HCT116 (cell line): Measurements from ENCODE around the gene SLC1A4. TPM values are rescaled to one million over a fixed set of nuclear protein-coding genes. Genes with fewer than 3 reads are reported as not detected.

Experiments
- ATAC-seq: fragments of 200-7000 bp; cut with Tn5 transposase; 2 replicates; pipeline ENCODE4 v1.9.1; 2020; ENCODE audit warnings: mild to moderate bottlenecking, moderate library complexity
- BruUV-seq: library from RNA; stranded (reverse); fragments of 400-500 nt; replicated peaks from 2 replicates; lab custom pipeline; 2021; lab: Mats Ljungman, UMichigan
- CTCF ChIA-PET: fragments of 300-600 bp; sonication (Branson Sonifier 250); formaldehyde crosslinking; loops from one replicate; lab custom pipeline; 2021; ENCODE audit warnings: antibody characterized with exemption; lab: Charles Lee
- POLR2A ChIA-PET: fragments of 300-600, 350-600 bp; sonication (Branson Sonifier 250); formaldehyde crosslinking; loops from one replicate; lab custom pipeline; 2021; ENCODE audit warnings: antibody characterized with exemption; lab: Charles Lee
- RAD21 ChIA-PET, 2 experiments: fragments of 300-600 bp; sonication (Branson Sonifier 250); formaldehyde crosslinking; loops; one replicate each; lab custom pipeline; 2023; ENCODE audit warnings: low total read pairs in 2 of 2; ENCODE audit not compliant: uncharacterized antibody in 2 of 2, unreplicated experiment in 2 of 2, low non-redundant PET in 1 of 2; lab: Charles Lee
- DNase-seq: peaks from one replicate; pipeline ENCODE4 v3.0.0-alpha.2; 2010; ENCODE audit warnings: low read depth, low spot score
- H2AFZ ChIP-seq: fragments of 200-600 bp; shearing (Covaris generic), sonication (generic); 2 replicates; pipeline ENCODE4 v1.6.1; 2017; ENCODE audit warnings: low read depth, mixed run types, mixed read lengths, antibody characterized with exemption, low read length; ENCODE audit not compliant: poor library complexity, severe bottlenecking
- H3K27ac ChIP-seq: 2 replicates; pipeline ENCODE4 v1.5.1; 2012; ENCODE audit warnings: low read depth, low read length
- H3K27me3 ChIP-seq: fragments of 200-600 bp; sonication (generic); 2 replicates; pipeline ENCODE4 v1.6.1; 2016; ENCODE audit warnings: mixed run types, low read length, mixed read lengths; ENCODE audit not compliant: insufficient read depth
- H3K36me3 ChIP-seq, 2 experiments: fragments of 200-500 bp in 1 of 2; fragments of 200-600 bp in 1 of 2; sonication (Bioruptor generic) in 1 of 2; sonication (generic) in 1 of 2; 2 replicates each; pipeline versions ENCODE4 v1.5.1 to v1.6.1; 2014 to 2016; ENCODE audit warnings: low read length in 2 of 2, inconsistent platforms in 1 of 2, mixed read lengths in 1 of 2, mixed run types in 1 of 2; ENCODE audit not compliant: insufficient read depth in 2 of 2, control insufficient read depth in 1 of 2
- H3K4me1 ChIP-seq, 2 experiments: fragments of 200-600 bp in 1 of 2; sonication (generic) in 1 of 2; 2 replicates each; pipeline versions ENCODE4 v1.5.1 to v1.6.1; 2012 to 2017; ENCODE audit warnings: low read length in 2 of 2, inconsistent platforms in 1 of 2, mild to moderate bottlenecking in 1 of 2, mixed read lengths in 1 of 2, mixed run types in 1 of 2, moderate library complexity in 1 of 2; ENCODE audit not compliant: insufficient read depth in 2 of 2, control insufficient read depth in 1 of 2
- H3K4me2 ChIP-seq: fragments of 200-600 bp; sonication (generic); 2 replicates; pipeline ENCODE4 v1.6.1; 2017; ENCODE audit warnings: mixed run types, low read length, mixed read lengths
- H3K4me3 ChIP-seq, 2 experiments: fragments of 200-600 bp in 1 of 2; sonication (generic) in 1 of 2; replicated peaks in 1 of 2; 2 replicates each; pipeline ENCODE4 v1.5.1; 2011 to 2016; ENCODE audit warnings: low read length in 2 of 2, control low read depth in 1 of 2, low read depth in 1 of 2, mild to moderate bottlenecking in 1 of 2, mixed read lengths in 1 of 2, mixed run types in 1 of 2
- H3K79me2 ChIP-seq: fragments of 200-600 bp; sonication (generic); 2 replicates; pipeline ENCODE4 v1.6.1; 2017; ENCODE audit warnings: mild to moderate bottlenecking, mixed run types, low read length, moderate library complexity, mixed read lengths; ENCODE audit not compliant: insufficient read depth
- H3K9ac ChIP-seq: fragments of 200-600 bp; sonication (generic); 2 replicates; pipeline ENCODE4 v1.6.1; 2016; ENCODE audit warnings: low read length, mixed read lengths
- H3K9me2 ChIP-seq: fragments of 200-600 bp; sonication (generic), shearing (Covaris generic); 2 replicates; pipeline ENCODE4 v1.6.1; 2017; ENCODE audit warnings: mixed run types, mild to moderate bottlenecking, moderate library complexity; ENCODE audit not compliant: insufficient read depth
- H3K9me3 ChIP-seq, 2 experiments: fragments of 200-500 bp in 1 of 2; fragments of 200-600 bp in 1 of 2; sonication (Bioruptor generic) in 1 of 2; sonication (generic) in 1 of 2; 2 replicates each; pipeline ENCODE4 v1.6.1; 2014 to 2017; ENCODE audit warnings: low read length in 2 of 2, mixed read lengths in 2 of 2, inconsistent platforms in 1 of 2, low read depth in 1 of 2, mild to moderate bottlenecking in 1 of 2, mixed run types in 1 of 2, moderate library complexity in 1 of 2; ENCODE audit not compliant: control insufficient read depth in 1 of 2, insufficient read depth in 1 of 2
- H4K20me1 ChIP-seq: fragments of 200-600 bp; sonication (generic), shearing (Covaris generic); 2 replicates; pipeline ENCODE4 v1.6.1; 2017; ENCODE audit warnings: mixed run types, mild to moderate bottlenecking, moderate library complexity; ENCODE audit not compliant: insufficient read depth
- CBX3 ChIP-seq: IDR thresholded peaks from 2 replicates; pipeline ENCODE4 v1.6.1; 2012; ENCODE audit warnings: low read depth
- CEBPB ChIP-seq: IDR thresholded peaks from 2 replicates; pipeline ENCODE4 v1.6.1; 2012; ENCODE audit warnings: low read depth
- EGR1 ChIP-seq: IDR thresholded peaks from 2 replicates; pipeline ENCODE4 v1.6.1; 2012; ENCODE audit warnings: low read depth
- ELF1 ChIP-seq: IDR thresholded peaks from 2 replicates; pipeline ENCODE4 v1.6.1; 2012; ENCODE audit warnings: low read depth, borderline replicate concordance
- EZH2phosphoT487 ChIP-seq: fragments of 200-600 bp; IDR thresholded peaks from 2 replicates; pipeline ENCODE4 v1.6.1; 2018; ENCODE audit warnings: antibody characterized with exemption, borderline replicate concordance
- FOSL1 ChIP-seq: IDR thresholded peaks from 2 replicates; pipeline ENCODE4 v1.6.1; 2012; ENCODE audit warnings: low read depth
- JUND ChIP-seq: IDR thresholded peaks from 2 replicates; pipeline ENCODE4 v1.6.1; 2012
- POLR2A ChIP-seq: IDR thresholded peaks from 2 replicates; pipeline ENCODE4 v1.7.0; 2011; ENCODE audit warnings: borderline replicate concordance; ENCODE audit not compliant: insufficient read depth, insufficient read length; ENCODE audit errors: extremely low read depth
- POLR2AphosphoS5 ChIP-seq: IDR thresholded peaks from 2 replicates; pipeline ENCODE4 v1.6.1; 2011; ENCODE audit warnings: mild to moderate bottlenecking, low read depth, low read length, moderate library complexity
- RAD21 ChIP-seq: IDR thresholded peaks from 2 replicates; pipeline ENCODE4 v1.6.1; 2012; ENCODE audit warnings: low read depth, mild to moderate bottlenecking
- SIN3A ChIP-seq: IDR thresholded peaks from 2 replicates; pipeline ENCODE4 v1.6.1; 2012; ENCODE audit warnings: low read depth
- SP1 ChIP-seq: IDR thresholded peaks from 2 replicates; pipeline ENCODE4 v1.6.1; 2012; ENCODE audit warnings: low read depth
- TCF7L2 ChIP-seq: IDR thresholded peaks from 2 replicates; pipeline ENCODE4 v1.7.0; 2011; ENCODE audit warnings: borderline replicate concordance, inconsistent platforms; ENCODE audit not compliant: insufficient read depth, insufficient read length; ENCODE audit errors: extremely low read depth
- YY1 ChIP-seq: IDR thresholded peaks from 2 replicates; pipeline ENCODE4 v1.6.1; 2011; ENCODE audit warnings: low read length, low read depth, moderate library complexity, mild to moderate bottlenecking; ENCODE audit not compliant: insufficient replicate concordance; ENCODE audit errors: extremely low read depth
- ZFX ChIP-seq: fragments of 450-650 bp; IDR thresholded peaks from 2 replicates; pipeline ENCODE4 v1.6.1; 2017
- ZNF274 ChIP-seq: fragments of 200-500 bp; sonication (Bioruptor generic); IDR thresholded peaks from 2 replicates; pipeline ENCODE4 v1.6.1; 2014; ENCODE audit warnings: mild to moderate bottlenecking, low read depth, low read length, inconsistent platforms
- intact Hi-C: fragments of 100-400 bp; cut with micrococcal nuclease; formaldehyde crosslinking; loops from 2 replicates; pipeline ENCODE4 v1.10.0; 2022
- total RNA-seq: library from RNA; stranded (reverse); gene quantifications from one replicate; pipeline ENCODE4 v1.2.1, GENCODE V29; 2021; ENCODE audit not compliant: unreplicated experiment
- TF ChIP-seq, protein P1 (sequence below): IDR thresholded peaks from 2 replicates; pipeline ENCODE4 v1.6.1; 2012
- TF ChIP-seq, protein P2 (sequence below): IDR thresholded peaks from 2 replicates; pipeline ENCODE4 v1.6.1; 2012
- TF ChIP-seq, protein P3 (sequence below), 3 experiments: fragments of 200-600 bp in 1 of 3; sonication (generic) in 1 of 3; IDR thresholded peaks in 2 of 3; conservative IDR thresholded peaks in 1 of 3; 2 replicates each; pipeline ENCODE4 v1.5.1; 2012 to 2017; ENCODE audit warnings: low read depth in 2 of 3, low read length in 2 of 3, antibody characterized with exemption in 1 of 3, borderline replicate concordance in 1 of 3, control low read depth in 1 of 3, mild to moderate bottlenecking in 1 of 3, mixed read lengths in 1 of 3, mixed run types in 1 of 3, moderate library complexity in 1 of 3; ENCODE audit not compliant: insufficient read depth in 1 of 3
- TF ChIP-seq, protein P4 (sequence below): IDR thresholded peaks from 2 replicates; pipeline ENCODE4 v1.6.1; 2012; ENCODE audit warnings: low read depth

The SLC1A4 gene
- total RNA-seq, 1 experiment from 2014 or later, result 9.2 TPM

DNA sequence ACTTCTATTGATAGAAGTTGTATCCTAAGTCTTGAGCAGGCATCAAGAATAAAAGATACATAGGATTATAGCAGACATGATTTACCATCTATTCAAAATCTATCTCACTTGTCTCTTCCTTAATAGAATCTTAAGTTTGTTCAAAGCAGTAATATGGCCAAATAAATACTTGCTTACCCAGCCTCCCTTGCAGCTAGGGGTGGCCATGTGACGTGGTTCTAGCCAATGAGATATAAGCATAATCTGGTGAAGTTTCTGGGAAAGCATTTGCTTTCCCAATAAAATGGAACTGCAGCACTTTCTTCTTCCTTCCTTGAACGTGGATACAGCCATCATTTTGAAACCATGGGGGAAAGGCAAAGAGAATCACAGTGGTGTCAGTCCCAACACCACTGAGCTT, 33.7 kb upstream of the SLC1A4 start:
- DNase-seq (no peak), ATAC-seq (no peak)
- H3K27ac ChIP-seq, result no peak overlapping the region
- no TSS peak for BruUV-seq
- no peak overlapping the region for H3K4me2 ChIP-seq
- H3K79me2 ChIP-seq, result no peaks in the 10 kb centered on the region
- RAD21 ChIA-PET, result no interaction called here
- H2AFZ ChIP-seq, result no peak overlapping the region
- no peaks in the 10 kb centered on the region for H3K36me3 ChIP-seq
- TF ChIP-seq FOSL1, result no peak
- no peak for TF ChIP-seq POLR2AphosphoS5
- TF ChIP-seq ZFX, result no peak
- TF ChIP-seq, protein P1, sequence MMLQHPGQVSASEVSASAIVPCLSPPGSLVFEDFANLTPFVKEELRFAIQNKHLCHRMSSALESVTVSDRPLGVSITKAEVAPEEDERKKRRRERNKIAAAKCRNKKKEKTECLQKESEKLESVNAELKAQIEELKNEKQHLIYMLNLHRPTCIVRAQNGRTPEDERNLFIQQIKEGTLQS, result no peak
- TF ChIP-seq, protein P2, sequence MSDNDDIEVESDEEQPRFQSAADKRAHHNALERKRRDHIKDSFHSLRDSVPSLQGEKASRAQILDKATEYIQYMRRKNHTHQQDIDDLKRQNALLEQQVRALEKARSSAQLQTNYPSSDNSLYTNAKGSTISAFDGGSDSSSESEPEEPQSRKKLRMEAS, result no peak
- no peak for TF ChIP-seq CEBPB
- no peak for TF ChIP-seq EGR1
- TF ChIP-seq, protein P3, sequence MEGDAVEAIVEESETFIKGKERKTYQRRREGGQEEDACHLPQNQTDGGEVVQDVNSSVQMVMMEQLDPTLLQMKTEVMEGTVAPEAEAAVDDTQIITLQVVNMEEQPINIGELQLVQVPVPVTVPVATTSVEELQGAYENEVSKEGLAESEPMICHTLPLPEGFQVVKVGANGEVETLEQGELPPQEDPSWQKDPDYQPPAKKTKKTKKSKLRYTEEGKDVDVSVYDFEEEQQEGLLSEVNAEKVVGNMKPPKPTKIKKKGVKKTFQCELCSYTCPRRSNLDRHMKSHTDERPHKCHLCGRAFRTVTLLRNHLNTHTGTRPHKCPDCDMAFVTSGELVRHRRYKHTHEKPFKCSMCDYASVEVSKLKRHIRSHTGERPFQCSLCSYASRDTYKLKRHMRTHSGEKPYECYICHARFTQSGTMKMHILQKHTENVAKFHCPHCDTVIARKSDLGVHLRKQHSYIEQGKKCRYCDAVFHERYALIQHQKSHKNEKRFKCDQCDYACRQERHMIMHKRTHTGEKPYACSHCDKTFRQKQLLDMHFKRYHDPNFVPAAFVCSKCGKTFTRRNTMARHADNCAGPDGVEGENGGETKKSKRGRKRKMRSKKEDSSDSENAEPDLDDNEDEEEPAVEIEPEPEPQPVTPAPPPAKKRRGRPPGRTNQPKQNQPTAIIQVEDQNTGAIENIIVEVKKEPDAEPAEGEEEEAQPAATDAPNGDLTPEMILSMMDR (IDR thresholded peaks at IDR 0.05 in 2 of 3, conservative IDR thresholded peaks at IDR 0.05 in 1 of 3; ENCODE audit: borderline replicate concordance in 1 of 3, insufficient read depth in 1 of 3, low read depth in 2 of 3, low read length in 2 of 3), result no peak
- TF ChIP-seq YY1, result no peak
- TF ChIP-seq JUND, result no peak
- no peak for TF ChIP-seq ZNF274
- TF ChIP-seq, protein P4, sequence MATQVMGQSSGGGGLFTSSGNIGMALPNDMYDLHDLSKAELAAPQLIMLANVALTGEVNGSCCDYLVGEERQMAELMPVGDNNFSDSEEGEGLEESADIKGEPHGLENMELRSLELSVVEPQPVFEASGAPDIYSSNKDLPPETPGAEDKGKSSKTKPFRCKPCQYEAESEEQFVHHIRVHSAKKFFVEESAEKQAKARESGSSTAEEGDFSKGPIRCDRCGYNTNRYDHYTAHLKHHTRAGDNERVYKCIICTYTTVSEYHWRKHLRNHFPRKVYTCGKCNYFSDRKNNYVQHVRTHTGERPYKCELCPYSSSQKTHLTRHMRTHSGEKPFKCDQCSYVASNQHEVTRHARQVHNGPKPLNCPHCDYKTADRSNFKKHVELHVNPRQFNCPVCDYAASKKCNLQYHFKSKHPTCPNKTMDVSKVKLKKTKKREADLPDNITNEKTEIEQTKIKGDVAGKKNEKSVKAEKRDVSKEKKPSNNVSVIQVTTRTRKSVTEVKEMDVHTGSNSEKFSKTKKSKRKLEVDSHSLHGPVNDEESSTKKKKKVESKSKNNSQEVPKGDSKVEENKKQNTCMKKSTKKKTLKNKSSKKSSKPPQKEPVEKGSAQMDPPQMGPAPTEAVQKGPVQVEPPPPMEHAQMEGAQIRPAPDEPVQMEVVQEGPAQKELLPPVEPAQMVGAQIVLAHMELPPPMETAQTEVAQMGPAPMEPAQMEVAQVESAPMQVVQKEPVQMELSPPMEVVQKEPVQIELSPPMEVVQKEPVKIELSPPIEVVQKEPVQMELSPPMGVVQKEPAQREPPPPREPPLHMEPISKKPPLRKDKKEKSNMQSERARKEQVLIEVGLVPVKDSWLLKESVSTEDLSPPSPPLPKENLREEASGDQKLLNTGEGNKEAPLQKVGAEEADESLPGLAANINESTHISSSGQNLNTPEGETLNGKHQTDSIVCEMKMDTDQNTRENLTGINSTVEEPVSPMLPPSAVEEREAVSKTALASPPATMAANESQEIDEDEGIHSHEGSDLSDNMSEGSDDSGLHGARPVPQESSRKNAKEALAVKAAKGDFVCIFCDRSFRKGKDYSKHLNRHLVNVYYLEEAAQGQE, result no peak
- no peak for TF ChIP-seq TCF7L2
- TF ChIP-seq CBX3, result no peak
- no peak for TF ChIP-seq ELF1
- no peak for TF ChIP-seq SP1
- TF ChIP-seq SIN3A, result no peak
- no peak for TF ChIP-seq EZH2phosphoT487
- no peak for TF ChIP-seq RAD21
- TF ChIP-seq POLR2A, result no peak
- TF ChIP-seq, all 23 proteins: peak for 0
- Histone ChIP-seq H3K9ac (no peak overlapping the region), H4K20me1 (no peaks in the 10 kb centered on the region), H3K27me3 (no peaks in the 10 kb centered on the region), H3K9me2 (no peaks in the 10 kb centered on the region), H3K4me1 (no peaks in the 10 kb centered on the region), H3K4me3 (no peak overlapping the region), H3K9me3 (peaks cover 0 to 5% of the 10 kb centered on the region in 2 experiments; a peak in 1 of 4 replicates)
- ChIA-PET POLR2A (no interaction called here), CTCF (no interaction called here)
- intact Hi-C loops, result no loop called here
